OCI-LY7 (cell line): Measurements from ENCODE around the gene FAM177A1.

ENCODE experiments used
- EZH2phosphoT487 ChIP-seq: fragments of 200-600 bp; sonication (generic); IDR thresholded peaks from 2 replicates; pipeline ENCODE4 v1.6.1; 2018; ENCODE audit warnings: low read depth, borderline replicate concordance, mild to moderate bottlenecking, mixed run types, antibody characterized with exemption, low read length, moderate library complexity, mixed read lengths
- TF ChIP-seq, protein P1 (sequence below): fragments of 200-600 bp; sonication (generic); conservative IDR thresholded peaks from 2 replicates; pipeline ENCODE4 v1.5.1; 2014; ENCODE audit warnings: mild to moderate bottlenecking, antibody characterized with exemption, low read length, moderate library complexity, mixed read lengths

- TF ChIP-seq, protein P1, sequence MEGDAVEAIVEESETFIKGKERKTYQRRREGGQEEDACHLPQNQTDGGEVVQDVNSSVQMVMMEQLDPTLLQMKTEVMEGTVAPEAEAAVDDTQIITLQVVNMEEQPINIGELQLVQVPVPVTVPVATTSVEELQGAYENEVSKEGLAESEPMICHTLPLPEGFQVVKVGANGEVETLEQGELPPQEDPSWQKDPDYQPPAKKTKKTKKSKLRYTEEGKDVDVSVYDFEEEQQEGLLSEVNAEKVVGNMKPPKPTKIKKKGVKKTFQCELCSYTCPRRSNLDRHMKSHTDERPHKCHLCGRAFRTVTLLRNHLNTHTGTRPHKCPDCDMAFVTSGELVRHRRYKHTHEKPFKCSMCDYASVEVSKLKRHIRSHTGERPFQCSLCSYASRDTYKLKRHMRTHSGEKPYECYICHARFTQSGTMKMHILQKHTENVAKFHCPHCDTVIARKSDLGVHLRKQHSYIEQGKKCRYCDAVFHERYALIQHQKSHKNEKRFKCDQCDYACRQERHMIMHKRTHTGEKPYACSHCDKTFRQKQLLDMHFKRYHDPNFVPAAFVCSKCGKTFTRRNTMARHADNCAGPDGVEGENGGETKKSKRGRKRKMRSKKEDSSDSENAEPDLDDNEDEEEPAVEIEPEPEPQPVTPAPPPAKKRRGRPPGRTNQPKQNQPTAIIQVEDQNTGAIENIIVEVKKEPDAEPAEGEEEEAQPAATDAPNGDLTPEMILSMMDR = no peak
- TF ChIP-seq EZH2phosphoT487 = no peak
Observed at GRCh38 chr14:35121887-35122695, 76.0 kb downstream of the FAM177A1 start, which contains the start of the genes PPP2R3C and PRORP.
